Kidney (tissue), 14 donors: ENCODE results near the gene NEDD4L. TPM values are rescaled to one million over a fixed set of nuclear protein-coding genes. Genes with fewer than 3 reads are reported as not detected.

Experiments
- DNase-seq, 5 donors: peaks; one replicate each; pipeline ENCODE4 v3.0.0-alpha.2; 2013 to 2020
- FAIRE-seq: peaks from 2 replicates; lab custom pipeline; 2012; peaks lifted over from hg19 to GRCh38; lab: Jason Lieb, UNC
- H3K27ac ChIP-seq, 2 donors: one replicate each; pipeline ENCODE4 v1.7.0; 2013; ENCODE audit warnings: low read depth in 2 of 2, low read length in 2 of 2, inconsistent platforms in 1 of 2
- H3K27me3 ChIP-seq: one replicate; pipeline ENCODE4 v1.7.1; 2013; ENCODE audit warnings: low read length, inconsistent platforms; ENCODE audit not compliant: control insufficient read depth, insufficient read depth
- H3K36me3 ChIP-seq, 3 donors: one replicate each; pipeline versions ENCODE4 v1.7.0 to v1.7.1; 2013; ENCODE audit warnings: low read length in 3 of 3, control low read depth in 1 of 3, inconsistent platforms in 1 of 3; ENCODE audit not compliant: insufficient read depth in 3 of 3, control insufficient read depth in 2 of 3
- H3K4me1 ChIP-seq, 3 donors: one replicate each; pipeline versions ENCODE4 v1.7.0 to v1.7.1; 2013; ENCODE audit warnings: low read length in 3 of 3, inconsistent platforms in 1 of 3, low read depth in 1 of 3; ENCODE audit not compliant: control insufficient read depth in 2 of 3, insufficient read depth in 2 of 3
- H3K4me3 ChIP-seq, 3 donors: one replicate each; pipeline versions ENCODE4 v1.7.0 to v1.8.1; 2013; ENCODE audit warnings: low read length in 3 of 3, control low read depth in 1 of 3, inconsistent platforms in 1 of 3
- H3K9ac ChIP-seq, 3 donors: one replicate each; pipeline versions ENCODE4 v1.7.0 to v1.7.1; 2013; ENCODE audit warnings: low read length in 3 of 3, control low read depth in 1 of 3, inconsistent platforms in 1 of 3
- H3K9me3 ChIP-seq, 3 donors: one replicate each; pipeline versions ENCODE4 v1.7.0 to v1.7.1; 2013; ENCODE audit warnings: low read length in 3 of 3, control low read depth in 1 of 3, inconsistent platforms in 1 of 3; ENCODE audit not compliant: control insufficient read depth in 2 of 3, insufficient read depth in 1 of 3
- intact Hi-C: fragments of 100-400 bp; cut with DNase I; formaldehyde crosslinking; loops from one replicate; pipeline ENCODE4 v1.11.1; 2022
- polyA plus RNA-seq: library from polyadenylated mRNA; stranded (reverse); fragments of 350-450 nt; fragmentation: Illumina TruSeq; extraction: RNeasy Lipid Tissue Mini Kit (QIAGEN cat#74804); gene quantifications from one replicate; pipeline ENCODE4 v1.2.3, GENCODE V29; 2014; ENCODE audit warnings: low read depth, low replicate concordance; ENCODE audit not compliant: insufficient read depth
- total RNA-seq: library from RNA; stranded (reverse); fragmentation: NEBNext Ultra II Directional; extraction: Animal tissue kit (Norgen Biotek cat#: 25700); gene quantifications from one replicate; pipeline ENCODE4 v1.2.1, GENCODE V29; 2021
- TF ChIP-seq, protein P1 (sequence below): IDR thresholded peaks from 3 replicates; pipeline ENCODE4 v1.5.1; 2012; ENCODE audit warnings: mild to moderate bottlenecking, moderate library complexity, borderline replicate concordance; ENCODE audit not compliant: insufficient read depth; ENCODE audit errors: extremely low read depth
- donor health status: control.
- donor health status: control.
- donor health status: control.
- donor health status: control.
- donor health status: control.
- donor health status: DM: yes; HTN: yes; CAD: no.
- donor health status: Normal renal cell carcinoma (clear cell type).

NEDD4L gene
- total and polyA plus RNA-seq, 2 donors from 2014 or later: 90.8 to 95.7 TPM

DNA sequence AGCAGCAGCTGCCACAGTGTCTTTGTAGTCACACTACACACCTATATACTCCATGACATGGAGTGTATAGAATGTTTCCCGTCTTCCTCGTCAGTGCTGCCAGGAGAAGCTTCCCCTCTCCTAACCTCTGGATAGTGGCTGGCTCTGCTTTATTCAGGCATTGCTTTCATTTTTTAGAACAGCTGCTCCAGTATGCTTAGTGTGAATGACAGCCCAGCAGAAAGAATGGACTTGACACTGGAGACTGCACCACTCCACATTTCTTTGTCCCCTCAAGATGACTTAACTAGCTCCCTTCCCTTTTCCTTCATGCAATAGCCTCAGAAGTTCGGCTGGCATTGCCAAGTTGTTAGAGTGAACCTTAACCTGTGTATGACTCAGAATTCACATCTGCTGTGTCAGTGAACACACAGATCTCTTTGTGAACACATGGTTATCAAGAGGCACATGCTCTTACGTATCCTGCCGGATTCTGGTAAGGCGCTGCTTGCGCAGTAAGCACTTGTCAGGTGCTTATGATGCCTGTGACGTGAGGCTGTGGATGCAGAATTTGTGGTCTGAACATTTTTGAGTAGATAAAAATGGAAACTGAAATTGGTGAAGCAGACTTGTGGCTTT, 73.9 kb downstream of the NEDD4L start:
- H3K27me3 ChIP-seq: no peaks in the 10 kb centered on the region
- TF ChIP-seq, protein P1, sequence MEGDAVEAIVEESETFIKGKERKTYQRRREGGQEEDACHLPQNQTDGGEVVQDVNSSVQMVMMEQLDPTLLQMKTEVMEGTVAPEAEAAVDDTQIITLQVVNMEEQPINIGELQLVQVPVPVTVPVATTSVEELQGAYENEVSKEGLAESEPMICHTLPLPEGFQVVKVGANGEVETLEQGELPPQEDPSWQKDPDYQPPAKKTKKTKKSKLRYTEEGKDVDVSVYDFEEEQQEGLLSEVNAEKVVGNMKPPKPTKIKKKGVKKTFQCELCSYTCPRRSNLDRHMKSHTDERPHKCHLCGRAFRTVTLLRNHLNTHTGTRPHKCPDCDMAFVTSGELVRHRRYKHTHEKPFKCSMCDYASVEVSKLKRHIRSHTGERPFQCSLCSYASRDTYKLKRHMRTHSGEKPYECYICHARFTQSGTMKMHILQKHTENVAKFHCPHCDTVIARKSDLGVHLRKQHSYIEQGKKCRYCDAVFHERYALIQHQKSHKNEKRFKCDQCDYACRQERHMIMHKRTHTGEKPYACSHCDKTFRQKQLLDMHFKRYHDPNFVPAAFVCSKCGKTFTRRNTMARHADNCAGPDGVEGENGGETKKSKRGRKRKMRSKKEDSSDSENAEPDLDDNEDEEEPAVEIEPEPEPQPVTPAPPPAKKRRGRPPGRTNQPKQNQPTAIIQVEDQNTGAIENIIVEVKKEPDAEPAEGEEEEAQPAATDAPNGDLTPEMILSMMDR: no peak
- peak overlapping the region; percentile 49 to 78 for H3K27ac ChIP-seq
- intact Hi-C loops: no loop called here
- no peak overlapping the region for H3K9ac ChIP-seq
- H3K9me3 ChIP-seq: no peaks in the 10 kb centered on the region
- peaks cover 0 to 8% (median 6%) of the 10 kb centered on the region in 3 donors for H3K4me1 ChIP-seq
- H3K36me3 ChIP-seq: no peaks in the 10 kb centered on the region
- DNase-seq (no peak), FAIRE-seq (no peak)
- H3K4me3 ChIP-seq: no peak overlapping the region

DNA sequence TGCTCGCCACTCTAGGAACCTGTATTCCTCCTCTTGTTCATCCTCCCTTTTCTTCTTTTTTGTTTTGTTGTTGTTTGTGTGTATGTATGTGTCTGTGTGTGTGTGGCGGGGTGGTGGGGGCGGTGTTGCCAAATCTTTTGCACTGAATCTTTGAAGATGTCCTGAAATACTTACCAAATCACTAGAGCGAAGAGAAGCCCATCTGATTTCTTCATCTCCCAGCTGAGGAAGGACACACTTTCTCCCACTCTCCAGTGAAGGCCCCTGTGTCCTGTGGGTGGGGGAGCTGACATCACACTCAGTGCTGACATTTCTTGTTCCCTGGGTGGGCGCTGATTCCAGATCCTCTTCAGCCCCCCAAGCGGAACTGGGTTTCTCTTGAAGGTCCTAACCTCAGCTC, 74.5 kb downstream of the NEDD4L start:
- H3K9me3 ChIP-seq: no peaks in the 10 kb centered on the region
- peak overlapping the region; percentile 44 to 78 for H3K27ac ChIP-seq
- DNase-seq (no peak), FAIRE-seq (no peak)
- intact Hi-C loops: no loop called here
- TF ChIP-seq, protein P1: no peak
- peaks cover 0 to 8% (median 6%) of the 10 kb centered on the region in 3 donors for H3K4me1 ChIP-seq
- no peaks in the 10 kb centered on the region for H3K27me3 ChIP-seq
- no peaks in the 10 kb centered on the region for H3K36me3 ChIP-seq
- no peak overlapping the region for H3K4me3 ChIP-seq
- H3K9ac ChIP-seq: no peak overlapping the region

DNA sequence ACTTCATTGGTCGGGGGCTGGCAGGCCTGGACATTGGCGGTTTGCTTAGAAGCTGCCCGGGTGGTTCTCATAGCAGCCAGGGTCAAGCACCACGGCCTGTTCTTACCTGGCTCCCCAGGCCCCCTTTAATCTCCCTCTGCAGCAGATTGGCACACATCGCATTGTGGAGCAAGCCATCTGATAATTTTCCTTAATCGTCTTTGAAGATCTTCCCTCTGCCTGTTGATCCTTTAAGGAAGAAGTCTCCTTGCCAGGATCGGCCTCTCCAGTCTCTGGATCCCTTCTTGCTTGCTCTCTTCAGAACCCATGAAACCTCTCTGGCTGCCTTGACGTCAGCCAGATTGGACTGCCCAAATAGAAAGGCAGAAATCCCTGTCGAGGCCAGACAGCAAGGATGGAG, 75.8 kb downstream of the NEDD4L start:
- Histone ChIP-seq H3K27ac (peak overlapping the region; percentile 9 to 52), H3K4me3 (no peak overlapping the region), H3K9ac (no peak overlapping the region), H3K4me1 (peaks cover 0 to 8% (median 6%) of the 10 kb centered on the region in 3 donors), H3K27me3 (no peaks in the 10 kb centered on the region), H3K36me3 (no peaks in the 10 kb centered on the region), H3K9me3 (no peaks in the 10 kb centered on the region)
- TF ChIP-seq, protein P1: no peak
- FAIRE-seq (no peak), DNase-seq (no peak)
- intact Hi-C loops: loop anchor here (10.0 kb wide), 1 partner anchor 235 kb away; no protein-coding TSS in a partner anchor
